SU-DHL-6 (cell line): Measurements from ENCODE around the gene OTUD5.

Experiments
- H2AFZ ChIP-seq: fragments of 200-600 bp; sonication (generic); 2 replicates; pipeline ENCODE4 v1.6.1; 2014; ENCODE audit warnings: low read depth, mild to moderate bottlenecking, moderate library complexity, mixed read lengths, antibody characterized with exemption, low read length; ENCODE audit not compliant: severe bottlenecking
- H3F3A ChIP-seq: fragments of 200-600 bp; shearing (Covaris generic); 2 replicates; pipeline ENCODE4 v1.6.0; 2016; ENCODE audit warnings: antibody characterized with exemption, mild to moderate bottlenecking; ENCODE audit not compliant: insufficient read depth
- H3K27ac ChIP-seq: fragments of 200-600 bp; sonication (generic); 2 replicates; pipeline ENCODE4 v1.5.1; 2016; ENCODE audit warnings: low read depth, mild to moderate bottlenecking, low read length, moderate library complexity, mixed read lengths
- H3K27me3 ChIP-seq: fragments of 200-600 bp; sonication (generic), shearing (Covaris generic); 2 replicates; pipeline ENCODE4 v1.6.0; 2014; ENCODE audit warnings: mild to moderate bottlenecking, low read length
- H3K36me3 ChIP-seq: fragments of 200-600 bp; sonication (generic); 2 replicates; pipeline ENCODE4 v1.6.1; 2014; ENCODE audit warnings: mild to moderate bottlenecking, low read length, mixed read lengths
- H3K4me2 ChIP-seq: fragments of 300-600, 200-600 bp; shearing (Covaris generic), sonication (generic); 2 replicates; pipeline ENCODE4 v1.6.0; 2014; ENCODE audit warnings: low read length, low read depth, mild to moderate bottlenecking; ENCODE audit not compliant: poor library complexity, severe bottlenecking
- H3K4me3 ChIP-seq: fragments of 200-600 bp; sonication (generic); 2 replicates; pipeline ENCODE4 v1.5.1; 2014; ENCODE audit warnings: antibody characterized with exemption, low read length, mild to moderate bottlenecking, mixed read lengths; ENCODE audit not compliant: insufficient read depth, poor library complexity, severe bottlenecking
- H3K79me2 ChIP-seq: fragments of 200-600 bp; sonication (generic); 2 replicates; pipeline ENCODE4 v1.6.1; 2014; ENCODE audit warnings: mild to moderate bottlenecking, low read length, moderate library complexity; ENCODE audit not compliant: insufficient read depth
- H3K9ac ChIP-seq: fragments of 200-600 bp; sonication (generic); 2 replicates; pipeline ENCODE4 v1.7.0; 2014; ENCODE audit warnings: mild to moderate bottlenecking, low read length
- H3K9me2 ChIP-seq: fragments of 200-600 bp; sonication (generic); replicated peaks from 2 replicates; pipeline ENCODE4 v1.6.1; 2014; ENCODE audit warnings: low read length; ENCODE audit not compliant: insufficient read depth
- H3K9me3 ChIP-seq: fragments of 200-600 bp; sonication (generic); 2 replicates; pipeline ENCODE4 v1.6.1; 2014; ENCODE audit warnings: low read length, mixed read lengths; ENCODE audit not compliant: insufficient read depth
- H4K20me1 ChIP-seq: fragments of 200-600 bp; sonication (generic); 2 replicates; pipeline ENCODE4 v1.6.1; 2014; ENCODE audit warnings: low read depth, mild to moderate bottlenecking, antibody characterized with exemption, low read length, moderate library complexity, mixed read lengths
- EZH2phosphoT487 ChIP-seq: fragments of 200-600 bp; sonication (generic), shearing (Covaris generic); conservative IDR thresholded peaks from 2 replicates; pipeline ENCODE4 v1.6.1; 2018; ENCODE audit warnings: mild to moderate bottlenecking, antibody characterized with exemption, low read length, moderate library complexity, mixed read lengths
- TF ChIP-seq, protein P1 (sequence below): fragments of 200-600 bp; sonication (generic); IDR thresholded peaks from one replicate; pipeline ENCODE4 v1.5.1; 2017; ENCODE audit warnings: antibody characterized with exemption, mild to moderate bottlenecking, low read length, moderate library complexity; ENCODE audit not compliant: insufficient read depth, poor library complexity, severe bottlenecking

Gene OTUD5

DNA sequence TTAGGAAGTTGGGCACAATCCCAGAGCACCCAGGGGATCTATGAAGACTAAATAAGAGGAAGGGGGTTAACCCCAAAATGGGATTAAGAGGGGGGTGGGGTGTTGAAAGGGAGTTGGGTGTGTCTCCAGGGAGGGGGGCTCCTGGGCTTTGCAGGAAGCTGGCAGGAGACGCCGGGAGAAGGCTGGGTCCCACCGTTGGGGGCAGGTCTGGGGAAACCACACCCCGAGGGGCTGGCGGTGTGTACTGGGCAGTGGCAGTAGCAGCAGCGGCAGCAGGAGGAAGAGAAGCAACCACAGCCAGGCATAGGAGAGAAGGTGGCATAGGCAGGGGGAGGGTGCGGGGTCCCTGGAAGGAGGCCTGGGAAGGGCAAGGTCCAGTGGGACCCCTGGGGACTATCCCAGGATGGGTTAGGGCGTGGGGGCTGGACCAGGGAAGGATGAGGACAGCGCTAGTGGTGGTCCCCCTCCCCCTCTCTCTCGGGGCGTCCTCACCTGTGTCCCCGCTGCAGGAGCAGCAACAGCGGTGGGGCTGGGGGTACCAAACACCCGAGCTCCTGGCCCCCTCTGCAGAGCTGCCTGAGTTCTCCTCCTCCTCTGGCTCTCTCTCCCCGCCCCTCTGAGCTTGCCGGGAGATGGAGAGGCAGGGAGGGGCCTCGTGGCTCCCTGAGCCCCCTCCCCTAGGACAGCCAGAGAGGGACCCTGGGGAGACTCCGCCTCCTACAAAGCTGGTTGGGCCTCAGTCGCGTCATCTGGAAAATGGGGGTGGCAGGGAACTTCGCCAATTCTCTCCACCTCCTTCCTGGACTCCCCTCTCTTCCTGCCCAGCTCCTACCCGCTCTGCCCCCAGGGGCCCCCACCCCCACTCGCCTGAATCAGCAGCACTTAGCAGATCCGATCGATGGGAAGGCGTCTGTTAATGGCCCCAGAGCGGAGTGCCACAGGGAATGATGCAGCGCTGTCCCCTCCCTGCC lies 14.1 kb upstream of the OTUD5 start, which contains the start of gene KCND1:
Gene KCND1 (minus strand): TSS at position 596 of the 971 bp plus-strand sequence. CDS start 1,573 bp downstream, outside the sequence.
- Histone ChIP-seq H3K36me3 (no peaks in the 10 kb centered on the region), H3K27me3 (no peaks in the 10 kb centered on the region), H3K4me3 (no peak within 1 kb of the TSS), H3F3A (no peaks in the 10 kb centered on the region), H3K9ac (no peak within 1 kb of the TSS), H3K9me2 (no peaks in the 10 kb centered on the region), H3K27ac (no peak within 1 kb of the TSS), H3K9me3 (no peaks in the 10 kb centered on the region), H3K4me2 (no peak within 1 kb of the TSS), H3K79me2 (no peaks in the 10 kb centered on the region), H4K20me1 (no peaks in the 10 kb centered on the region), H2AFZ (no peak within 1 kb of the TSS)
- TF ChIP-seq EZH2phosphoT487: no peak

DNA sequence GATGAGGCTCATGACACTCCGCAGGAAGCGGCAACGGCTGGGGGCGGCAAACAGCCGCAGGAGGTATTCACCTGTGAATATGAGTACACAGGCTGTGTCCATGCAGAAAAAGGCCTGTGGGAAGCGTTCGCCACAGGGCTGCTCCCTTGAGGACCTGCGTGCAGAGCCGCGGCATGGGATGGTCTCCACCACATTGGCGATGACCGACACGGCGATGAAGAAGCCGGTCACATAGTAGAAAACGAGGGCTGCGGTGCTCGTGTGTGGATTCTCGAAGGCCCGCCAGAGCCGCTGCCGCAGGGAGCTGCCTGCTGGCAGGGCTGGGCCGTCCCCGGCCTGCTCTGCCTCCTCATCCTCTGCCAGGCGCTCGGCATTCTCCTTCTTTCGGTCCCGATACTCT lies 12.1 kb upstream of the OTUD5 start:
- Histone ChIP-seq H4K20me1 (no peaks in the 10 kb centered on the region), H3K4me2 (no peak overlapping the region), H3K4me3 (no peak overlapping the region), H2AFZ (no peak overlapping the region), H3K27me3 (no peaks in the 10 kb centered on the region), H3K9ac (no peak overlapping the region), H3F3A (no peaks in the 10 kb centered on the region), H3K9me2 (no peaks in the 10 kb centered on the region), H3K79me2 (no peaks in the 10 kb centered on the region), H3K9me3 (no peaks in the 10 kb centered on the region), H3K27ac (no peak overlapping the region), H3K36me3 (no peaks in the 10 kb centered on the region)
- TF ChIP-seq, protein P1, sequence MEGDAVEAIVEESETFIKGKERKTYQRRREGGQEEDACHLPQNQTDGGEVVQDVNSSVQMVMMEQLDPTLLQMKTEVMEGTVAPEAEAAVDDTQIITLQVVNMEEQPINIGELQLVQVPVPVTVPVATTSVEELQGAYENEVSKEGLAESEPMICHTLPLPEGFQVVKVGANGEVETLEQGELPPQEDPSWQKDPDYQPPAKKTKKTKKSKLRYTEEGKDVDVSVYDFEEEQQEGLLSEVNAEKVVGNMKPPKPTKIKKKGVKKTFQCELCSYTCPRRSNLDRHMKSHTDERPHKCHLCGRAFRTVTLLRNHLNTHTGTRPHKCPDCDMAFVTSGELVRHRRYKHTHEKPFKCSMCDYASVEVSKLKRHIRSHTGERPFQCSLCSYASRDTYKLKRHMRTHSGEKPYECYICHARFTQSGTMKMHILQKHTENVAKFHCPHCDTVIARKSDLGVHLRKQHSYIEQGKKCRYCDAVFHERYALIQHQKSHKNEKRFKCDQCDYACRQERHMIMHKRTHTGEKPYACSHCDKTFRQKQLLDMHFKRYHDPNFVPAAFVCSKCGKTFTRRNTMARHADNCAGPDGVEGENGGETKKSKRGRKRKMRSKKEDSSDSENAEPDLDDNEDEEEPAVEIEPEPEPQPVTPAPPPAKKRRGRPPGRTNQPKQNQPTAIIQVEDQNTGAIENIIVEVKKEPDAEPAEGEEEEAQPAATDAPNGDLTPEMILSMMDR: no peak
- no peak for TF ChIP-seq EZH2phosphoT487

DNA sequence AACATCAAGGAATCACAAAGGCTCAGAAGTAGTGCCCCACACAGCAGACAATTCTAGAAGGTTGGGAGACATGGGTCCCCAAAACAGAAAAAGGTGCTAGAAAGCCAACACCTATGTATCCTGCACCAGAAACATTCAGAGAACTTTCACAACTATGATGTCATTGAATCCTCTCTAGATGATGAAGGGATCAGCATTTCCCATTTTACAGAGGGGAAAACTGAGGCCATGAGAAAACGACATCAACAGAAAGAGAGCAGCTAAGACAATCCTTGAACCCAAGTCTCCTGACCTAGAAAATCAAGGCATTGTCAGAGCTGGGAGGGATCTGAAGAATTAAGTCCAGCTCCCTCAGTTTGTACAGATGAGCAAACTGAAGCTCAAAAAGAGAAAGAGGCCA lies 11.0 kb upstream of the OTUD5 start:
- H3K27me3 ChIP-seq: no peaks in the 10 kb centered on the region
- no peak overlapping the region for H3K9ac ChIP-seq
- no peak overlapping the region for H2AFZ ChIP-seq
- no peaks in the 10 kb centered on the region for H3K36me3 ChIP-seq
- H3K27ac ChIP-seq: no peak overlapping the region
- no peaks in the 10 kb centered on the region for H3F3A ChIP-seq
- H3K79me2 ChIP-seq: no peaks in the 10 kb centered on the region
- H3K9me2 ChIP-seq: no peaks in the 10 kb centered on the region
- no peak overlapping the region for H3K4me2 ChIP-seq
- TF ChIP-seq, protein P1: no peak
- TF ChIP-seq EZH2phosphoT487: no peak
- H3K9me3 ChIP-seq: no peaks in the 10 kb centered on the region
- H3K4me3 ChIP-seq: no peak overlapping the region
- no peaks in the 10 kb centered on the region for H4K20me1 ChIP-seq
